ENCODE results near the gene ADK.

The ADK gene

GRCh38 chr10:74641659-74642058, 490.6 kb downstream of the ADK start:
- no peaks in the 10 kb centered on the region for H3K36me3 ChIP-seq (ENCODE audit: control insufficient read depth, insufficient read depth, low read length)
- no peaks in the 10 kb centered on the region for H3K27me3 ChIP-seq (ENCODE audit: control insufficient read depth, insufficient read depth, low read length)
- no peak overlapping the region for H3K27ac ChIP-seq (ENCODE audit: low read depth, low read length)
- no peak overlapping the region for H3K4me3 ChIP-seq (ENCODE audit: low read length)
- peaks cover 6% of the 10 kb centered on the region for H3K4me1 ChIP-seq (ENCODE audit: control insufficient read depth, insufficient read depth, low read length)
- H3K9ac ChIP-seq (ENCODE audit: low read length) = no peak overlapping the region

DNA sequence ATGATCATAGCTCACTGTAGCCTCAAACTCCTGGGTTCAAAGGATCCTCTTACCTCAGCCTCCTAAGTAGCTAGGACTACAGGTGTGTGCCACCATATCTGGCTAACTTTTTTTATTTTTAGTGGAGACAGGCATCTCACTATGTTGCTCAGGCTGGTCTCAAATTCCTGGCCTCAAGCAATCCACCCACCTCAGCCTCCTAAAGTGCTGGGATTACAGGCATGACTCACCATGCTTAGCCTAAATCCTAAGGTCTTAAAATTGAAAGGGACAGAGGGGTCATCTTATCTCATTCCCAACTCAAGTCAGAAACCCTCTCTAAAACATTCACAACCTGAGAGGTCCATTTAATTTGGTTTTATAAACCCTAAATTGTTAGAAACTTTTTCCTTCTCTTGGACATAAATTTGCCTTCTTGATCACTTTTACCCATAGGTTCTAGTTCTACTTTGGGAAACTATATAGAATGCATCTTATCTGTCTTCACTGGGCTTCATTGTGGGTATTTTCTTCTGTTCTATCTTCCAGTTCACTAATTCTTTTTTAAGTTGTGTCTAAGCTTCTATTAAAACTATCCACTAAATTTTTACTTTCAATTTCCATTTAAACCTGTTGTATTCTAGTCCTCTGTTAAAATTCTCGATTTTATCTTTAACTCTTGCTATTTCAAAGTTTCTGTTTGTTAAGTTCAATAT, 492.0 kb downstream of the ADK start:
- H3K27ac ChIP-seq (ENCODE audit: low read depth, low read length) = no peak overlapping the region
- H3K27me3 ChIP-seq (ENCODE audit: control insufficient read depth, insufficient read depth, low read length) = no peaks in the 10 kb centered on the region
- H3K4me3 ChIP-seq (ENCODE audit: low read length) = no peak overlapping the region
- no peaks in the 10 kb centered on the region for H3K36me3 ChIP-seq (ENCODE audit: control insufficient read depth, insufficient read depth, low read length)
- peaks cover 6% of the 10 kb centered on the region for H3K4me1 ChIP-seq (ENCODE audit: control insufficient read depth, insufficient read depth, low read length)
- no peak overlapping the region for H3K9ac ChIP-seq (ENCODE audit: low read length)

GRCh38 chr10:74643596-74643975, 492.6 kb downstream of the ADK start:
- Histone ChIP-seq H3K27ac (ENCODE audit: low read depth, low read length) (no peak overlapping the region), H3K36me3 (ENCODE audit: control insufficient read depth, insufficient read depth, low read length) (no peaks in the 10 kb centered on the region), H3K9ac (ENCODE audit: low read length) (no peak overlapping the region), H3K4me3 (ENCODE audit: low read length) (no peak overlapping the region), H3K27me3 (ENCODE audit: control insufficient read depth, insufficient read depth, low read length) (no peaks in the 10 kb centered on the region), H3K4me1 (ENCODE audit: control insufficient read depth, insufficient read depth, low read length) (peaks cover 6% of the 10 kb centered on the region)

DNA sequence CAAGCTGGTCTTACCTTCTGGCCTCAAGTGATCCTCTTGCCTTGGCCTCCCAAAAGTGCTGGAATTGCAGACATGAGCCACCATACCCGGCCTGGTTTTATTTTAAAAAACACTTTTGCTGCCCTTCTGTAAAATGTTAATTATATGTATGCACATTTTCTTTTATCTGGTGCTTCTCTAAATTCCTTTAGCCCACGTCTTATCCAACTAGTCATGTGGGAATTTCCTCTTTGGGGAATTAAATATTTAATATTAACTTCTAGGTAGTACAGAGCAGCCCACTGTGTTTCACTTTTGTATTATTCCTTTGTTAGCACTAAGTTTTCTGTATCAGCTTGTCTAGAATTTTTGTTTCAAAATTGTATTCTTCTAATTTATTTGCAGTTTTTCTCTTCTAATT, 493.7 kb downstream of the ADK start:
- Histone ChIP-seq H3K36me3 (ENCODE audit: control insufficient read depth, insufficient read depth, low read length) (no peaks in the 10 kb centered on the region), H3K27me3 (ENCODE audit: control insufficient read depth, insufficient read depth, low read length) (no peaks in the 10 kb centered on the region), H3K4me3 (ENCODE audit: low read length) (no peak overlapping the region), H3K27ac (ENCODE audit: low read depth, low read length) (no peak overlapping the region), H3K9ac (ENCODE audit: low read length) (no peak overlapping the region), H3K4me1 (ENCODE audit: control insufficient read depth, insufficient read depth, low read length) (peaks cover 6% of the 10 kb centered on the region)

DNA sequence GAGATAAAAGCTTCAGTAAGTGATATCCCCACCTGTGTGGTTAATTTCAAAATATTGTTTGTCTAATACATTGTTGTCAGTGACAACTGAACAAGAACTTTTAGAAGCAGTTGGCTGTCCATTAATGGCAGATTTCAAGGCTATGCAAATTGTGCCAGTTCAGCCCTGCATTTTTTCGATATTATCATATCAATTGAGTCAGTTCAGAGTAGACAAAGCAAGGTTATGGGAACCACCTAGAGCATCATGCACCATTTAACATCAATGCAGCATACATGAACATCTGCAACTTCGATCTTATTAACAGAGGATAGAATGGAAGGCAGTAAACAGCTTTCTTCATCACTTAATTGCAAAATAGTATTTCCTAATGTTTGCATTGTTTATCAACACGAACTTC, 494.7 kb downstream of the ADK start:
- no peak overlapping the region for H3K9ac ChIP-seq (ENCODE audit: low read length)
- no peaks in the 10 kb centered on the region for H3K36me3 ChIP-seq (ENCODE audit: control insufficient read depth, insufficient read depth, low read length)
- no peak overlapping the region for H3K4me3 ChIP-seq (ENCODE audit: low read length)

GRCh38 chr10:74650613-74651012, 499.6 kb downstream of the ADK start:
- Histone ChIP-seq H3K4me3 (ENCODE audit: low read length) (no peak overlapping the region), H3K27ac (ENCODE audit: low read depth, low read length) (no peak overlapping the region), H3K4me1 (ENCODE audit: control insufficient read depth, insufficient read depth, low read length) (no peaks in the 10 kb centered on the region), H3K36me3 (ENCODE audit: control insufficient read depth, insufficient read depth, low read length) (no peaks in the 10 kb centered on the region), H3K9ac (ENCODE audit: low read length) (no peak overlapping the region), H3K27me3 (ENCODE audit: control insufficient read depth, insufficient read depth, low read length) (no peaks in the 10 kb centered on the region)

More for the DNA sequence above, 494.7 kb downstream of the ADK start:
- Histone ChIP-seq H3K27me3 (ENCODE audit: control insufficient read depth, insufficient read depth, low read length) (no peaks in the 10 kb centered on the region), H3K4me1 (ENCODE audit: control insufficient read depth, insufficient read depth, low read length) (peaks cover 2% of the 10 kb centered on the region), H3K27ac (ENCODE audit: low read depth, low read length) (no peak overlapping the region)

GRCh38 chr10:74651565-74651964, 500.5 kb downstream of the ADK start:
- Histone ChIP-seq H3K27me3 (ENCODE audit: control insufficient read depth, insufficient read depth, low read length) (no peaks in the 10 kb centered on the region), H3K27ac (ENCODE audit: low read depth, low read length) (no peak overlapping the region), H3K9ac (ENCODE audit: low read length) (no peak overlapping the region), H3K4me3 (ENCODE audit: low read length) (no peak overlapping the region), H3K36me3 (ENCODE audit: control insufficient read depth, insufficient read depth, low read length) (no peaks in the 10 kb centered on the region), H3K4me1 (ENCODE audit: control insufficient read depth, insufficient read depth, low read length) (no peaks in the 10 kb centered on the region)

DNA sequence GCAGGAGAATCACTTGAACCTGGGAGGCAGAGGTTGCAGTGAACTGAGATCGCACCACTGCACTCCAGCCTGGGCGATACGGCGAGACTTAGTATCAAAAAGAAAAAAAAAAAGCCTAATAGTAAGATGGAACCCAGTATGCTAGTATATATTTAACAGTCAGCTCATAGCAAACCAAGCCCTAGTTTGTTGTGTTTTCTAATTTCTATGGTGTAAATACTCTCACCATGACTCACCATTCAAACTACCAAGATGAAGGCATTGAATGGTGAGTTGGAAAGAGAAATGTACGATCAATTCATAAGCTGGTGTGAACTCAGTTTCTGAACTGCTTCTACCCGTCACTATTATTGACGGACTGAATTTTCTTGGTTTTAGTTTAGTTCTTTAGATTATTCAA, 501.6 kb downstream of the ADK start:
- Histone ChIP-seq H3K9ac (ENCODE audit: low read length) (no peak overlapping the region), H3K36me3 (ENCODE audit: control insufficient read depth, insufficient read depth, low read length) (no peaks in the 10 kb centered on the region), H3K27me3 (ENCODE audit: control insufficient read depth, insufficient read depth, low read length) (no peaks in the 10 kb centered on the region), H3K27ac (ENCODE audit: low read depth, low read length) (no peak overlapping the region), H3K4me1 (ENCODE audit: control insufficient read depth, insufficient read depth, low read length) (no peaks in the 10 kb centered on the region), H3K4me3 (ENCODE audit: low read length) (no peak overlapping the region)

- Histone ChIP-seq H3K4me1 (ENCODE audit: control insufficient read depth, insufficient read depth, low read length) (no peaks in the 10 kb centered on the region), H3K36me3 (ENCODE audit: control insufficient read depth, insufficient read depth, low read length) (no peaks in the 10 kb centered on the region), H3K4me3 (ENCODE audit: low read length) (no peak overlapping the region), H3K27ac (ENCODE audit: low read depth, low read length) (no peak overlapping the region), H3K27me3 (ENCODE audit: control insufficient read depth, insufficient read depth, low read length) (no peaks in the 10 kb centered on the region), H3K9ac (ENCODE audit: low read length) (no peak overlapping the region)
Observed at GRCh38 chr10:74658511-74658910, 507.5 kb downstream of the ADK start.

DNA sequence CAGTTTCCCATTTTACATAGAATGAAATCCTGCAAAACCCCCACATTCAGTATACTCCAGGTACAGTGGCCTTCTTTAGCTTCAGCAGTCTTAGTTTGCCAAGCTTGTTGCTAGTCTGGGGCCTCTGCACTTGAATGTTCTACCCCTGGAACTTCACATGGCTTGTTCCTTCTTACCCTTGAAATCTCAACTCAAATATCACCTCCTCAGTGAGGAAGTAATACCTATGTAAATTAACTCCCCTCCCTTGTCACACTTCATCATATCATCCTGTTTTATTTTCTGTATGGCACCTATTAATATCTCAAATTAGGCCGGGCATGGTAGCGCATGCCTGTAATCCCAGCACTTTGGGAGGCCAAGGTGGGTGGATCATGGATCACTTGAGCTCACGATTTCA, 511.6 kb downstream of the ADK start:
- no peak overlapping the region for H3K27ac ChIP-seq (ENCODE audit: low read depth, low read length)

GRCh38 chr10:74669210-74669609, 518.2 kb downstream of the ADK start:
- Histone ChIP-seq H3K27ac (ENCODE audit: low read depth, low read length) (no peak overlapping the region), H3K9ac (ENCODE audit: low read length) (no peak overlapping the region)

More for the DNA sequence above, 511.6 kb downstream of the ADK start:
- no peak overlapping the region for H3K4me3 ChIP-seq (ENCODE audit: low read length)
- no peaks in the 10 kb centered on the region for H3K27me3 ChIP-seq (ENCODE audit: control insufficient read depth, insufficient read depth, low read length)
- no peaks in the 10 kb centered on the region for H3K4me1 ChIP-seq (ENCODE audit: control insufficient read depth, insufficient read depth, low read length)
- no peak overlapping the region for H3K9ac ChIP-seq (ENCODE audit: low read length)
- H3K36me3 ChIP-seq (ENCODE audit: control insufficient read depth, insufficient read depth, low read length) = no peaks in the 10 kb centered on the region

DNA sequence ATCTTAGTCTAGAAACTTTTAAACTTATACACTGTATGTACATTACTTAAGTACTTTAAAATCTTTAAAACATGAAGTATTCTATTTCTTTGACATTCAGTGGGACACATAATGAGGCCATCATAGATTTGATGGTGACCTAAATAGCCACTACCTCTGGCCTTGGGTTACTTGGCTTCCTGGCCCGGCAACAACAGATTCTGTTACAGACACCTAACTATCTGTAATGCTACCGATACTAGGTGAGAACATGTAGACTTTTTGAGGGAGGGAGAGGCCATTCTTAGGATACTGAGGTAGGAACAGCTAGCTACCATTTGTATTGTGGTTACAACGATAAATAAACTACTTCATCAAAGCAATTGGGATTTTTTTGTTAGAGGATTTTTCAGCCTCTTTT, 520.7 kb downstream of the ADK start:
- Histone ChIP-seq H3K27ac (ENCODE audit: low read depth, low read length) (no peak overlapping the region), H3K27me3 (ENCODE audit: control insufficient read depth, insufficient read depth, low read length) (no peaks in the 10 kb centered on the region), H3K9ac (ENCODE audit: low read length) (no peak overlapping the region), H3K4me1 (ENCODE audit: control insufficient read depth, insufficient read depth, low read length) (no peaks in the 10 kb centered on the region), H3K36me3 (ENCODE audit: control insufficient read depth, insufficient read depth, low read length) (no peaks in the 10 kb centered on the region), H3K4me3 (ENCODE audit: low read length) (no peak overlapping the region)

More at GRCh38 chr10:74669210-74669609, 518.2 kb downstream of the ADK start:
- no peak overlapping the region for H3K4me3 ChIP-seq (ENCODE audit: low read length)
- H3K27me3 ChIP-seq (ENCODE audit: control insufficient read depth, insufficient read depth, low read length) = no peaks in the 10 kb centered on the region
- no peaks in the 10 kb centered on the region for H3K36me3 ChIP-seq (ENCODE audit: control insufficient read depth, insufficient read depth, low read length)
- H3K4me1 ChIP-seq (ENCODE audit: control insufficient read depth, insufficient read depth, low read length) = no peaks in the 10 kb centered on the region

DNA sequence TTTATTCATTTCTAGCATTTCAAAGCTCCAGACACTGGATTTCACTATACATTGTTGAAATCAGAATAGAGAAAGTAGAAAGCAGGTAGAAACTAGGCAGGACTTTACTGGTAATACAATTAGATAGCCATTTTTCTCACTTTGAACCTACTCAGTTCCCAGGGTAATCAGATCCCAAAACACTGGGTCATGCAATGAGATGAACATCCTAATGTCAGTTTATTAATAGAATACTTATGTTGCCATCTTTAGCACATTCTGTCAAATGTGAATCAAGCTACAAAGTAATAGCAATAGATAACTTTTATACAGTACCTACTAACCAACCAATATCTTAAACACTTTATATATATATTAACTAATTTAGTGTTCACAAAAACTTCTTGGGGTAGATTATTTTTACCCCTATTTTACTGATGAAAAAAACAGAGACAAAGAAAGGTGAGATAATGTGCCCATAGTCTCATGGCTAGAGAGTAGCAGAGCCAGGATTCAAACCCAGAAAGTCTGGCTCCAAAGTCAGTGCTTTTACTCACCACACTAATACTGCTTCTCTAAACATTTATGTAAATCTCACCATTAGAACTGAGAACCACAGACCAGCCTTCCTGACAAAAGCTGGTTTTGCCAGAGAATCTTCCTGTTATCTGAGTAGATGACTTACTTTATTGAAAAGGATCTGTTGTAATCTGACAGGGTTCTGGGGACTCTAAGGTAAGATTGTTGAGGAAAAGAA, 521.6 kb downstream of the ADK start:
- no peak overlapping the region for H3K9ac ChIP-seq (ENCODE audit: low read length)
- no peak overlapping the region for H3K27ac ChIP-seq (ENCODE audit: low read depth, low read length)
- H3K36me3 ChIP-seq (ENCODE audit: control insufficient read depth, insufficient read depth, low read length) = no peaks in the 10 kb centered on the region
- H3K27me3 ChIP-seq (ENCODE audit: control insufficient read depth, insufficient read depth, low read length) = no peaks in the 10 kb centered on the region
- H3K4me1 ChIP-seq (ENCODE audit: control insufficient read depth, insufficient read depth, low read length) = no peaks in the 10 kb centered on the region
- H3K4me3 ChIP-seq (ENCODE audit: low read length) = no peak overlapping the region

All from rectal smooth muscle tissue (tissue), 1 donor.